CD4-positive, alpha-beta T cell (primary cell): Measurements from ENCODE around the gene FBXL5. TPM values are rescaled to one million over a fixed set of nuclear protein-coding genes. Genes with fewer than 3 reads are reported as not detected.

Experiments
- ATAC-seq: fragments of 200-7000 bp; cut with Tn5 transposase; one replicate; pipeline ENCODE4 v1.10.0; 2022; ENCODE audit warnings: mild to moderate bottlenecking; ENCODE audit not compliant: poor library complexity
- CTCF ChIA-PET: fragments of 350-600 bp; sonication (Branson Sonifier 250); formaldehyde crosslinking; loops from one replicate; lab custom pipeline; 2021; ENCODE audit warnings: antibody characterized with exemption, inconsistent platforms; lab: Charles Lee
- POLR2A ChIA-PET: fragments of 350-600 bp; sonication (Branson Sonifier 250); formaldehyde crosslinking; loops from one replicate; lab custom pipeline; 2021; ENCODE audit warnings: antibody characterized with exemption, inconsistent platforms; lab: Charles Lee
- DNase-seq, 14 experiments: peaks; one replicate each; pipeline ENCODE4 v3.0.0-alpha.2; 2013 to 2020; ENCODE audit warnings: mixed read lengths in 2 of 14
- H3K27ac ChIP-seq, 2 donors: one replicate each; pipeline versions ENCODE4 v1.5.1 to v1.7.0; 2013; ENCODE audit warnings: low read length in 2 of 2, low read depth in 1 of 2, mild to moderate bottlenecking in 1 of 2
- H3K27me3 ChIP-seq, 2 experiments: 1 replicate in 1 of 2; 2 replicates in 1 of 2; pipeline versions ENCODE4 v1.6.1 to v1.7.0; 2013; ENCODE audit warnings: low read length in 2 of 2, control low read depth in 1 of 2, mild to moderate bottlenecking in 1 of 2, moderate library complexity in 1 of 2; ENCODE audit not compliant: insufficient read depth in 2 of 2, control insufficient read depth in 1 of 2
- H3K36me3 ChIP-seq: one replicate; pipeline ENCODE4 v1.6.1; 2013; ENCODE audit warnings: low read length, control low read depth; ENCODE audit not compliant: insufficient read depth
- H3K4me1 ChIP-seq: one replicate; pipeline ENCODE4 v1.6.1; 2013; ENCODE audit warnings: low read length, control low read depth; ENCODE audit not compliant: insufficient read depth
- H3K4me3 ChIP-seq: one replicate; pipeline ENCODE4 v1.5.1; 2013; ENCODE audit warnings: mild to moderate bottlenecking, low read length, moderate library complexity
- H3K9me3 ChIP-seq, 2 experiments: 1 replicate in 1 of 2; 2 replicates in 1 of 2; pipeline versions ENCODE4 v1.6.1 to v1.7.0; 2013; ENCODE audit warnings: low read length in 2 of 2, mild to moderate bottlenecking in 2 of 2, control low read depth in 1 of 2, moderate library complexity in 1 of 2; ENCODE audit not compliant: control insufficient read depth in 1 of 2, insufficient read depth in 1 of 2
- H3K27ac Mint-ChIP-seq: one replicate; pipeline ENCODE4 v1.8.0; 2020; ENCODE audit warnings: mixed read lengths
- H3K27me3 Mint-ChIP-seq: one replicate; pipeline ENCODE4 v1.8.0; 2021; ENCODE audit warnings: mixed read lengths
- H3K36me3 Mint-ChIP-seq: one replicate; pipeline ENCODE4 v1.8.0; 2021; ENCODE audit warnings: low read depth, mixed read lengths
- H3K4me1 Mint-ChIP-seq: one replicate; pipeline ENCODE4 v1.8.0; 2021; ENCODE audit warnings: low read depth, mixed read lengths
- H3K4me3 Mint-ChIP-seq: one replicate; pipeline ENCODE4 v1.8.0; 2020; ENCODE audit warnings: mild to moderate bottlenecking, mixed read lengths
- H3K9me3 Mint-ChIP-seq: one replicate; pipeline ENCODE4 v1.8.0; 2020; ENCODE audit warnings: mixed read lengths
- CTCF ChIP-seq: fragments of 200-600 bp; IDR thresholded peaks from one replicate; pipeline ENCODE4 v1.8.0; 2022; ENCODE audit warnings: antibody characterized with exemption, mild to moderate bottlenecking
- intact Hi-C, 2 experiments: fragments of 100-400 bp; cut with DNase I in 1 of 2; cut with micrococcal nuclease in 1 of 2; formaldehyde crosslinking; loops; one replicate each; pipeline versions ENCODE4 v1.15.1 to v1.9.0; 2023 to 2025; cut with DNase I, micrococcal nuclease
- total RNA-seq, 174 experiments: library from RNA in 2 of 174; stranded (reverse) in 2 of 174; gene quantifications; one replicate each; pipeline ENCODE4 v1.2.3 and lab custom pipeline; 2021 to 2026

The FBXL5 gene
- total RNA-seq, 2 experiments from 2014 or later = 60.1 to 62.5 TPM

GRCh38 chr4:15659768-15660570 lies 4.8 kb upstream of the FBXL5 start:
- DNase-seq (peak in 3 of 14 experiments; percentile 19 to 62 (median 50)), ATAC-seq (no peak)
- Mint-ChIP-seq H3K4me3 (no peak overlapping the region), H3K27me3 (no peaks in the 10 kb centered on the region), H3K36me3 (no peaks in the 10 kb centered on the region), H3K27ac (no peak overlapping the region), H3K9me3 (no peaks in the 10 kb centered on the region), H3K4me1 (peaks cover 6% of the 10 kb centered on the region)
- H3K36me3 ChIP-seq = no peaks in the 10 kb centered on the region
- peaks cover 8% of the 10 kb centered on the region for H3K4me1 ChIP-seq
- no peak for TF ChIP-seq CTCF
- ChIA-PET POLR2A (no interaction called here), CTCF (interaction anchor here (0.8 to 1.6 kb wide), 2 partner anchors 10 to 22 kb away, joined by 3 read pairs; no protein-coding TSS in a partner anchor)
- intact Hi-C loops = loop anchor here (10.0 kb wide), 4 partner anchors 95 to 2005 kb away; partner anchors contain the start of genes LAP3 (in 1 of the 2) and TAPT1 (in 1 of the 2)
- no peak overlapping the region for H3K27ac ChIP-seq
- H3K4me3 ChIP-seq = no peak overlapping the region
- H3K9me3 ChIP-seq = no peaks in the 10 kb centered on the region
- no peaks in the 10 kb centered on the region for H3K27me3 ChIP-seq

GRCh38 chr4:15658781-15659180 lies 3.6 kb upstream of the FBXL5 start:
- CTCF ChIA-PET = no interaction called here
- Mint-ChIP-seq H3K9me3 (no peaks in the 10 kb centered on the region), H3K4me1 (peaks cover 14% of the 10 kb centered on the region), H3K36me3 (peaks cover 7% of the 10 kb centered on the region), H3K27ac (no peak overlapping the region), H3K4me3 (no peak overlapping the region), H3K27me3 (no peaks in the 10 kb centered on the region)
- Histone ChIP-seq H3K27ac (no peak overlapping the region), H3K4me1 (peaks cover 16% of the 10 kb centered on the region), H3K9me3 (no peaks in the 10 kb centered on the region), H3K27me3 (no peaks in the 10 kb centered on the region), H3K36me3 (no peaks in the 10 kb centered on the region), H3K4me3 (no peak overlapping the region)
- POLR2A ChIA-PET = no interaction called here
- intact Hi-C loops = loop anchor here (10.0 kb wide), 4 partner anchors 96 to 2004 kb away; partner anchors contain the start of genes LAP3 (in 1 of the 2) and TAPT1 (in 1 of the 2)
- DNase-seq (no peak), ATAC-seq (no peak)
- TF ChIP-seq CTCF = no peak

GRCh38 chr4:15658136-15658770 lies 3.1 kb upstream of the FBXL5 start:
- ChIA-PET POLR2A (no interaction called here), CTCF (no interaction called here)
- no peak for TF ChIP-seq CTCF
- H3K36me3 ChIP-seq = no peaks in the 10 kb centered on the region
- H3K4me3 Mint-ChIP-seq = peak overlapping the region; percentile 79
- H3K27me3 ChIP-seq = no peaks in the 10 kb centered on the region
- no peak overlapping the region for H3K4me3 ChIP-seq
- H3K27ac ChIP-seq = no peak overlapping the region
- no peak for ATAC-seq
- no peaks in the 10 kb centered on the region for H3K9me3 Mint-ChIP-seq
- H3K27me3 Mint-ChIP-seq = no peaks in the 10 kb centered on the region
- H3K9me3 ChIP-seq = no peaks in the 10 kb centered on the region
- peaks cover 7% of the 10 kb centered on the region for H3K36me3 Mint-ChIP-seq
- intact Hi-C loops = loop anchor here (10.0 kb wide), 4 partner anchors 97 to 2003 kb away; partner anchors contain the start of genes LAP3 (in 1 of the 2) and TAPT1 (in 1 of the 2)
- H3K4me1 Mint-ChIP-seq = peaks cover 20% of the 10 kb centered on the region
- H3K4me1 ChIP-seq = peaks cover 18% of the 10 kb centered on the region
- no peak overlapping the region for H3K27ac Mint-ChIP-seq
- DNase-seq = no peak
